HG02571 (cell line): ENCODE data around the gene SCN8A.

Experiments
- ATAC-seq: cut with Tn5 transposase; IDR thresholded peaks from one replicate; pipeline ENCODE4 v1.9.1; 2021; ENCODE audit warnings: mild to moderate bottlenecking, moderate library complexity; ENCODE audit not compliant: unreplicated experiment

SCN8A gene

DNA sequence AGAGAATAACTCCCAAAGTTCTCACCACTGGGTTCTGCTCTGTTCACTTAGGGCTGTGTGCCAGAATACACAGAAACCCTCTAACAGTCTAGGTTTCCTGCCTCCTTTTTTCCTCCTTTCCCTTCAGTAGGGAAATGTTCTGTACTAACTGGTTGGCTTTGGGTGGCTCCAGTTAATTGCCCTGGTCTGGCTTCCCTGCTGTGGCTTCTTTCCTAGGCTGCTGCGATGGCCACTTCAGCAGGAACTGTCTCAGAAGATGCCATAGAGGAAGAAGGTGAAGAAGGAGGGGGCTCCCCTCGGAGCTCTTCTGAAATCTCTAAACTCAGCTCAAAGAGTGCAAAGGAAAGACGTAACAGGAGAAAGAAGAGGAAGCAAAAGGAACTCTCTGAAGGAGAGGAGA is 115.2 kb downstream of the SCN8A start:
- ATAC-seq: no peak

DNA sequence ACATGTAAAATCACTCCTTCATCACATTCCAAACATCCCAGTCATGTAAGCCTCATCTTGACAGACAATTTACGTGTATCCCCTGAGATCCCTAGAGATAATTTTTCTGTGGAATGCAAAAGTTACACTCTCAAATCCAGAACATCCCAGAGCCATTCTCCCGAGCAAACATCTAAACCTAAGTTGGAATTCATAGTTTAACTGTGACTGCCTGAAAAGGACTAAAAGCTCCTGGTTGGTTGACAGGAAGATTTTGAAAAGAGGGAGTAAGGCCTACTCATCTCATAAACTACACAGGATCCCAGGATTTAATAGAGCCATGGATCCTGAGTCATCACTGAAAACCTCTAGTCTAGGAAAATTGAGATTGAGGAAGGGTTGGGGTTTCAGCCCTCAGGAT is 123.6 kb downstream of the SCN8A start:
- ATAC-seq: no peak

DNA sequence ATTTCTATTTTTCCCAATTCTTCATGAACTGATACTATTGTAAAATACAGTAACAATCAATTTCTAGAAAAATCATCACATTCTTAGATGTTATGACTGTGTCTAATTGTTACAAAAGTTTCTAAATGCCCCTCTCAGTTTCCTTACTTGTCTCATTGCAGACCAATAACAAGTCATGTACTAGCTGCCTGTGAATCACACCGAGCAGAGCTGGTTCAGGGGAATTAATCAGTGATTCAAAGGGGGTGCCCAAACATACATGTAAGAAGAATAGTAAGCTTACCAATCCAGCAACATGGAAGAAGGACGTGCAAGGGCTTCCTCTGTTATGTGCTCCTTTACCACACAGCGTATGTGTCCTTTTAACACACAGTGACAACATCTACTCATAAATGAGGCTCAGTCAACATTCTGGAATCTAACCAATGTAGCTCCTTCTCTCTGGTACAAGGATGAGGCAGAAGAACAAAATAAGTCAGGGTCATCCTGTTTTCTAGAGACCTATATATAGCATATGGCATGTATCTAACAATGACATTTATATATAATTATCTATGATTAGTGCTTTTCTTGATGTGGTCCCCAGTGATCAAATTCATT is 126.4 kb downstream of the SCN8A start:
- ATAC-seq: no peak

DNA sequence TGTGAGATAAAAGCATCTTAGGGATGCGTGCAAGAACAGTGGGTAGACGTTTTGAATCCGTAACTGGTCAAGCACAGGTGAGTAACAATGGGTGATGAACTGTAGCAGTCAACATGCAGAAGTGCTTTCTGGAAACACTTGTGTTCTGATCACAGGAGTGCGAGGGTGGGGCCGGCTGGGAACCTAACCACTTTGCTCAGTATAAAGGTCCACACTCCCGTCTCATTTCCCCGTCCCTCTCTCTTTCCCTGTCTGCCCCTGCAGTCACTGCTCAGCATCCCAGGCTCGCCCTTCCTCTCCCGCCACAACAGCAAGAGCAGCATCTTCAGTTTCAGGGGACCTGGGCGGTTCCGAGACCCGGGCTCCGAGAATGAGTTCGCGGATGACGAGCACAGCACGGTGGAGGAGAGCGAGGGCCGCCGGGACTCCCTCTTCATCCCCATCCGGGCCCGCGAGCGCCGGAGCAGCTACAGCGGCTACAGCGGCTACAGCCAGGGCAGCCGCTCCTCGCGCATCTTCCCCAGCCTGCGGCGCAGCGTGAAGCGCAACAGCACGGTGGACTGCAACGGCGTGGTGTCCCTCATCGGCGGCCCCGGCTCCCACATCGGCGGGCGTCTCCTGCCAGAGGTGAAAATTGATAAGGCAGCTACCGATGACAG is 130.4 kb downstream of the SCN8A start:
- ATAC-seq: no peak

DNA sequence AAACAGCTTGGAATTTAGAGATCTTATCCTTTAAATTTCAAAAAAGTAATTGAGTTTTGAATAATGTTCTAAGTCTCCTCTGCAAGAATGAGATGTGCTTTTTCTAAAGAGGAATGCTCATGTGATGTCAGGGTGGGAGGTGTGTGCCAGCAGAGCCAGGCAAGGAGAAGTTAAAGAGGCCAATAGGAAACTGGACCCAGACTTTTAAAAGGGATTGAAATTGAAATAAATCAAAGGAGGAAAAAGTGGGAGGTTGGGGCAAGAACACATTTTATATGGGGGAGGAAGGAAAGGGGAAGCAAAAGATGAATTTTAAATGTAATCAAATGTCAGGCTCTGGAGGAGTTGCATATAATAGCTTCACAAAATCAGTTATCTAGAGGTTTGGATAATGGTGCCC is 131.4 kb downstream of the SCN8A start:
- no peak for ATAC-seq

DNA sequence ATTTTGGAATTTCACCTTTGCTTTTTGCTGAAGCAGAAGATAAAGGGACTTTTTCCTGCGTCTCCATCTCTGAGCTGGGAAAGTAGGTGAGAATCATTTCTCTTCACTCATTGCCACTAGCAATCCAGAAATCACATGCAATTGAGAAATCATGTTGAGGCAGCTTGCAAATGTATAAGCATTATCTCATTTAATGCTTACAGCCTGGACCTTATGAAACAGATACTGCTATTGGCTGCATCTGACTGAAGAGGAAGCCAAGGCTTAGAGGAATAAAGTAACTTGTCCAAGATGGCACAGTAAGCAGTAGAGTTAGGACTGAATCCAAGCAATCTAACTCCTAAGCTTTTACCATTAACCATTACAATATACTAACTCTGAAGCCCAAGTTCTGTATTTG is 135.1 kb downstream of the SCN8A start:
- no peak for ATAC-seq

DNA sequence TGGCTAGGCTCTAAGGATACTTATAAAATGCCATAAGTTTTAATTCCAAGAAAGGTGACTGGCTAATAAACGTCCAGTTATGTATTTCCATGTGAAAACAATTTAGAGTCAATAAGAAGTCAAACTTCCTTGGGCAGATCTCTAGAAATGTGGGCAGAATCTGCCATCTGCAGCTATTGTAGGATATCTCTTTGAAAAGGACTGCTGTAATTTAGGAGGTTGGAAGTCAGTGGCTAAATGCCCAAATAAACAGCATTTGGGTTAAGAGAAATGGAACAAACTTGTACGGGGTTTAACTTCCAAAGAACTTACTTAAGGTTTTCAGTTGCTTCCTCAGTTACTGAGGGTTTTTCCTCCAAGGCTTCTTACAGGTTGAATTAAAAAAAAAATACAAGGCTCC is 135.9 kb downstream of the SCN8A start:
- ATAC-seq: no peak

DNA sequence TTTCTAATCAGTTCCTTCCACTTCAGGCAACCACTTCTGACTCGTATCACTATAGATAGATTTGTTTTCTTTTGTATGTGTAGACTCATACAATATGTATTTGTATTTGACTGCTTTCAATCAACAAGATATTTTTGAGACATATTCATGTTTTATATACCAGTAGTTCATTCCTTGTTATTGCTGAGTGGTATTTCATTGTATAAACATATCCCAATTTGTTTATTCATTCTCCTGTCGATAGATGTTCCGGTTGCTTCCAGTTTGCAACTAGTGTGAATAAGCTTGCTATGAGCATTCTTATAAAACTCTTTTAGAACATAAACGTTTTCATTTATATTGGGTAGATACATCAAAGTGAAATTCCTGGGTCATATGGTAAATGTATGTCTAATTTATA is 138.3 kb downstream of the SCN8A start:
- no peak for ATAC-seq

DNA sequence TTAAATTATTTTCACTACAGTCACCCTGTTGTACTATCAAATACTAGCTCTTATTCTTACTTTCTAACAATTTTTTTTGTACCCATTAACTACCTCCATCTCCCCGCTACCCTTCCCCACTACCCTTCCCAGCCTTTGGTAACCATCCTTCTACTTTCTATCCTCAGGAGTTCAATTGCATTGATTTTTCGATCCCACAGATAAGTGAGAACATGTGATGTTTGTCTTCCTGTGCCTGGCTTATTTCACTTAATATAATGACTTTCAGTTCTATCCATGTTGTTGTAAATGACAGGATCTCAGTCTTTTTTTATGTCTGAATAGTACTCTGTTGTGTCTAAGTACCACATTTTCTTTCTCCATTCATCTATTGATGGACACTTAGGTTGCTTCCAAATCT is 139.7 kb downstream of the SCN8A start:
- ATAC-seq: no peak

DNA sequence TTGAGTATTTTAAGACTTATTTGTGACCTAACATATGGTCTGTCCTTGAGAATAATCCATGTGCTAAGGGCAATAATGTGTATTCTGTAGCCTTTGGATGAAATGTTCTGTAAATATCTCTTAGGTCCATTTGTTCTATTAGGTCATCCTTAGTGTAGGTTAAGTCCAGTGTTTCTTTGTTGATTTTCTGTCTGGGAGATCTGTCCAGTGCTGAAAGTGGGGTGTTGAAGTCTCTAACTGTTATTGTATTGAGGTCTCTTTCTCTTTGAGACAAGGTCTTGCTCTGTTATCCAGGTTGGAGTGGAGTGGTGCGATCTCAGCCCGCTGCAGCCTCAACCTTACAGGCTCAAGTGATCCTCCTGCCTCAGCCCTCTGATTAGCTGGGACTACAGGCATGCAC is 149.5 kb downstream of the SCN8A start:
- no peak for ATAC-seq

DNA sequence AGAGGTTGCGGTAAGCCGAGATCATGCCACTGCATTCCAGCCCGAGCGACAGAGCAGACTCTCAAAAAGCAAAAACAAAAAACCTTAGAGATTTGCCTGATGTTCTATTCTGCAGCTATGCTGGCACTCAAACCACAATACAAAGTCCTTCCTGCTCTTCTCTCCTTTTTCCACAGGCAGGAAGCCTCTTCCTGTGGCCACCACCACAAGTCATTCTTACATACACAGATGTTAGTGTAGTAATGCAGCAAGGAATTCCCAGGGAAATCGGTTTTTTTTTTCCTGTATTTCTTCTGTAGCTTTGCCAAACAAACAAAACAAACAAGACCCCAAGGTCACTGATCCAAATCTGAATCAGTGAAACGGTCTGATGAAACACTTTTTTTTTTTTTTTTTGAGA is 153.2 kb downstream of the SCN8A start:
- no peak for ATAC-seq

DNA sequence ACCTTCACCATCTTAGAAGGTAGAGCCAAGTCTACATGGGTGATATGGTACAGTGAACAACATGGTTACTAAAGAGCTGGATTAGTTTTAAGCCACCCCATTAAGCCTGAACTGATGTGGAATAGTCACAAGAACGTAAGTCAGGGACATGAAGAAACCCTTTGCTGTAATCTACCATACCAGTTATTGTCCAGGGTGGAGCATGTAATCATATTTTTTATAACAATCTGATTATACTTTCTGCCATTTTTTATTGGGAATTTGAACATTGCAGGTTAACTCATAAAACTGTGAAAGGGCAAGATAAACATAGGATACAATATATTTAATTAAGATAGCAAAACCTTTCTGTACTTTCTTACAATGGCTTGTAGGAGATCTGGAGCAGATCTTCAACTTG is 153.9 kb downstream of the SCN8A start:
- ATAC-seq: no peak

DNA sequence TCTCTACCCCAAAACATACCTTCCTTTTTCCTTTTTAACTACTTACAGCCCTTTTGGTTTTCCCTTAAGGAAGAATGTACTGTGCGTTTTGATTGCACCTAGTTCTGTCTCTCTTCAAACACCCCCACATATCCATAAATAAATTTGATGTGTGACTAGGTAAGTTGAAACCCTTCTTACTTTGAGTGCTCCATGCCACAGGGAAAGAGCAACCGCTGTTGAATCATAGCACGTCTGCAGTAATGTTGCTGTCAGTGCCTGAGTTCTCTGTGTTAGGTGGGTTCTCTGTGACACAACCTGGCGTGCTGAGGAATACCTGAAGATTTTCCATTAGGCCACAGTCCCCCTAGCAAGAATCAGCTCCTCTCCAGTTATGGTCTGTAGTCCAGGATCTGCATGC is 155.4 kb downstream of the SCN8A start:
- ATAC-seq: no peak

DNA sequence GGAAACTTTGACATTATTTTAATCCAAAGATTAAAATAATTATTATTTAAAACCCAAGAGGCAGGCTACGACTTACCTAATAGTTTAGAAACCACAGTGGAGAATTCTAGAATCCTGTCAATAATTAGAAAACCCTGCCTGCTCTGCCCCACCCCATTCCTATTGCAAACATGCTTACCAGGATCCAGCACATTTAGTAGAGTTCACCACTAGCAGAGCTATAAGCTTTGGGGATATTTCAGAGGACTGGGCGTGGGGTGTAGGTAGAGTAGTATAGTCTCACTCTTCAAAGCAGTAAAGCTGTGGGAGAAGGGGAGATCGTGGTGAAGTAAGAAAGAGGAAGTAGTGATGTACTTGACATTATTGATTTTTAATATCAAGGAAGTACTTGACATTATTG is 157.2 kb downstream of the SCN8A start:
- no peak for ATAC-seq

DNA sequence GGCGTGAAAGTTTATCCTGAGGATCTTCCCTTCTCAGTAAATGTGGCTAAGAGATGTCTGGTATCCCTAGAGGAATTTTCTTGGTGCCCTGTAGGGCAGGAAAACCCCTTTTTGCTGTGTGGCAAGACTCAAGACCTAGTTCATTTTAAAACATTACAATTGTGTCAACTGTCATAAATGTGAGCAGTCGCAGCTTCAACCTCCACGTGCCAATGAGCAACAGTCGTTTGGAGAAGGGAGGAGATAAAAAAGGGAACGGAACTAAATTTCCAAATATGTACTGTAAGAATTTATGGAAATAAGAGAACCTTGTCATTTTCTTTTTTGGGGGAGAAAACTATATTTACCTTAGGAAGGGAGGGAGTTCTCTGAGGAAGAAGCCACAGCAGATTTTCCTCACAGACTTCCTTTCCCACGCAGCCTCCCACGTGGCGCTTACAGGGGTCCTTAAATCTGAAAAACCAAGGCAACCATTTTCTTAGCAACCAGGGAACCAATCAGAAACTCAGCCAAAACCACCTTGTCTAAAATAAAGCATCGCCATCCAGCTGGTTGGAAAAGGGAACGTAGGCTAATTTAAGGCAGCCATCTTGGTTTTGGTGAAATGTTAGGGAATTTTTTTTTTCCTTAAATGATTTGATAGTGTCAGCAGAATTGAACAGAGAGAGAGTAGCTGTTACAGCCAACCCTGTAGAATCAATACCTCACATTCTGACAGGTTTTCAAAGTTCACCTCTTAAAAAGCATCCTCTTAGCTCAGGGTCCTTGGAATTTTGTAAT is 158.4 kb downstream of the SCN8A start:
- no peak for ATAC-seq

DNA sequence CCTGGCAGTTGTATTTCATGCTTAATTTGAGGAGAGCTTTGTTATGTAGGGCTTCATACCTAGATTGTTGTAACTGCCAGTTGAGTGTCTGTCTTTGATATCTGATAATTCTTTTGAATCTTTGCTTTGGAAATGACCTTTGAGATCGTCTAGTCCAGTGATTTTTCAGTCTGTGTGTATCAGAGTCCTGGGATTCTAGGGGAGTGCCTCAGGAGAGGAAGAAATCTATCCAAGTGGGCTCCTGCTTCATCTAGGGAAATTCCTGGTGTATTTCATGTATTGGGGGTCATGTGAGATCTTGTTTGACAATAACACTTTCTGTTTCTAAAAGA is 158.9 kb downstream of the SCN8A start:
- no peak for ATAC-seq

DNA sequence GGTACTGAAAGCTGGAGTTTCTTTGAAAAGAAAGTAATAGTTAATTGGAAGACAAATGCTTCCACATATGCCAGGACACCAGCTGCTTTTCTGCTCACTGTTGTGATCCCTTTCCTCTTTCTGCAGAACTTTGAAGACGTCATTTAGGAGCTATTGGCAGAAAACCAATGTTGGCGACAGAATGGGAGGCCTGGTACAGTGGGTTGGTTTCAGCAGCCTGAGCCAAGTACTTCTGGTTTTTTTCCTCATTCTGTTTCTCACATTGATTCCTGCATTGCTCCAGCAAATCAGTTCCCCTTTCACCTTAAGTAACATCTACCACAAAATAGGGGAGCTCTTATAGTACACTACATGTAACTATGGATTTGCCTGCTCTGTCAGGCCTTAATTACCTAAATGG is 160.6 kb downstream of the SCN8A start:
- no peak for ATAC-seq

DNA sequence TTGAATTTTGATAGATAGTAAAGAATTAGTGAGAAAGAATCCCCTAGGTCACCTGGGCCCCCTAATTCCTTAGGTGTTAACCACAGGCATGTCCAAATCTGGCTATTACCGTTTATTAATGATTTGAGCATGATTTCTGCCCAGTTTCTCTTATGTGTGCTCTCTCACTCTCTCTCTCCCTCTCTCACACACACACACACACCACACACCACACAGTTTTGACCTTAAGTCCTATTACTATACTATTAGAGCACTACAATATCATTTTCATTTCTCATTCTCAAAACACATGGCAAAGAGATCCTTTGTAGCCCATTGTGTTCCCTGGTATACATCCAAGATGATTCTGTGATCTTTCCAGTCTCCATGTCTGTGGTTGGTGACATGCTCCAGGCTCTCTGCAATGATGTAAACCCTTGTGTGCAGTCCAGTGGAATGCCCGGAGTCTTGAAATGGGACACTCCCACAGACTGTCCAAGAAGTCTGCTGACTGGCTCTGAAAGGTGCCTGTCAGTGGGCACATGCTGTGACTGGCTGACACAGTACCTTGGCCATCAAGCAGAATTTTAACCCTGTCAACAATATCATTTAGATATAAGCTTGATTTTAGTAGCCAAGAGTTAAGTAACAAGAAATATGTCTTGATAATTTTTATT is 161.3 kb downstream of the SCN8A start:
- no peak for ATAC-seq

DNA sequence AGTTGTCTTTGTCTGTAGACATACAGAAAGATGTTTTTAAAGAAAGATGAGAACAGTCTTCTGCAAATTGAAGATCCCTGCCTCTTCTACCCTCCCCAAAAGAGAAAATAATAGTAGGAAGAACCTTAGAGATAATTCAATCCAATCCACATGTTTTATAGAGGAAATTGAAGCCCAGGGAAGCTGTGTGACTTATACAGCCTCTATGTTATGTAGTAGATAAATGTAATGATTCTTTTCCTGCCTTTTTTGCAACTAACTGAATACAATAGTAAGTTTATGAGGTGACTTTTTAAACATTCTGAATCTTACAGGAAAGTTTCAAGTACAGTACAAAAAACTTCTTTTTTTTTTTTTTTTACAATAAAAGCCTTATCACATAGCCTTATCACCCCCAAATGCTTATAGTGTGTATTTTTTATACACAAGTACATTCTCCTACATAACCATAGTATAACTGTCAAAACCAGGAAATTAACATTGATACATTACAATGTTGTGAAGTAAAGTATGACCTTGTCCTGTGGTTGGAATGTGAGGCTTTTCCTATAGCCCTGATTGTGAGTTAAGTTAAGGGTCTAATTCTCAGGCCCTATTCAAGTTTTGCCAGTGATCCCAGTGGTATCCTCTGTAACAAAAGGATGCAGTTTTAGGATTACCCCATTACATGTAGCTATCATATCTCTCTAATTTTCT is 163.1 kb downstream of the SCN8A start:
- ATAC-seq: no peak

DNA sequence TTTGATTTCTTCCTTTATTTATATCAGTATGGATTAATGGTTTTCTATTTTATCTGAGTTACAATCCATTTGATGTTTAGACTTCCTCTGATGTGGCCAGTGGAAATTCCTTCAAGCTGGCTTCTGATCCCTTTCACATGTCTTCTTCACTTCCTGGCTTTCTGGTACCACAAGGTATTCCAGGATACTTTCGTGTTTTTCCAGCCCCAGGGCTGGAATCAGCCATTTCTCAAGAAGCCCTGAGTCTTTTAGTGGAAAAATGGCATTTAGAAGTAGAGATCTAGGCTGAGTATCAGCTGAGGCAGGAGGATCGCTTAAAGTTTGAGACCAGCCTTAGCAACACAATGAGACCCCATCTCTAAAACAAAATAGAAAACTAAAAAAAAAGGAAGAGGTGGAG is 164.2 kb downstream of the SCN8A start:
- ATAC-seq: no peak

DNA sequence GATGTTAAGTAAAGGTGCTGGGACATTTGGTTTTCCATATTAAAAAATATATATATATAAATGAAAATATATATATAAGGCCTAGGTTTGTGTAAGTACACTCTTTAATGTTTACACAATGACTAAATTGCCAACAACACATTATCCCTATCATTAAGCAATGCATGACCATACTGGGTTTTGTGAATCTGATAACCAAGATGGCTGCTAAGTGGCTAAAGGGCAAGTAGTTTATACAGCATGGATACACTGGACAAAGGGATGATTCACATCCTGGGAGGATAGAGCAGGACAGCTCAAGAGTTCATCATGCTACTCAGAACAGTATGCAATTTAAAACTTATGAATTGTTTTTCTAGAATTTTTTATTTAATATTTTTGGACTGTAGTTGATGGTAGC is 168.1 kb downstream of the SCN8A start:
- ATAC-seq: no peak
